Motor neuron (in vitro differentiated cells): Measurements from ENCODE around the gene PIAS4. TPM values are rescaled to one million over a fixed set of nuclear protein-coding genes. Genes with fewer than 3 reads are reported as not detected.
A peak's percentile ranks its signal among the peaks of the same experiment; 100 is the strongest.

Source experiments
- ATAC-seq, 8 experiments: fragments of 200-7000 bp; cut with Tn5 transposase; replicated peaks in 6 of 8; 2 replicates each; pipeline ENCODE4 v1.8.0; 2021; ENCODE audit warnings: mild to moderate bottlenecking in 8 of 8, moderate library complexity in 8 of 8
- H3K27ac ChIP-seq, 2 donors: fragments of 250-450 bp; sonication (Bioruptor Pico); 2 replicates each; pipeline ENCODE4 v1.9.0; 2021; ENCODE audit warnings: antibody characterized with exemption in 2 of 2, mild to moderate bottlenecking in 2 of 2, moderate library complexity in 1 of 2
- H3K4me1 ChIP-seq, 2 donors: fragments of 250-450 bp; sonication (Bioruptor Pico); replicated peaks in 1 of 2; 2 replicates each; pipeline ENCODE4 v1.6.1; 2021; ENCODE audit warnings: antibody characterized with exemption in 2 of 2, mild to moderate bottlenecking in 2 of 2, moderate library complexity in 1 of 2
- H3K4me3 ChIP-seq, 5 donors: fragments of 250-450 bp; sonication (Bioruptor Pico); 2 replicates each; pipeline ENCODE4 v1.9.0; 2021; ENCODE audit warnings: antibody characterized with exemption in 5 of 5, mild to moderate bottlenecking in 5 of 5, moderate library complexity in 4 of 5
- WGBS, 10 experiments: fragments of 450-650 bp; shearing (Covaris generic); methylation state at CpG; one replicate each; pipeline ENCODE4 v1.0.0; 2022; 5-methylcytosine and 5-hydroxymethylcytosine counted together
- in situ Hi-C, 9 experiments: fragments of 400-800 bp; cut with MboI; loops; one replicate each; pipeline ENCODE4 v1.15.0; 2021; ENCODE audit warnings: low sequenced_read_pairs in 9 of 9, low pct_unique_long_range_greater_than_20kb in 2 of 9; ENCODE audit not compliant: unreplicated experiment in 9 of 9
- total RNA-seq, 8 experiments: library from RNA; unstranded; fragments of 300-600 nt; gene quantifications; 2 replicates each; pipeline versions ENCODE4 v1.2.3 to v1.2.4, GENCODE V29; 2022

The PIAS4 gene
- total RNA-seq, 8 experiments from 2014 or later, result 11.6 to 31.8 (median 22.6) TPM

- Histone ChIP-seq H3K4me1 (peaks cover 0 to 3% of the 10 kb centered on the region in 2 donors), H3K27ac (no peak overlapping the region), H3K4me3 (no peak overlapping the region)
- WGBS, 10 experiments, result 50 to 93% (median 79%) methylated on average over 2 to 8 of the region's 9 CpGs; no CpG with 5 or more reads in 7 of the 10 experiments
- in situ Hi-C loops, result no loop called here
- peak in 1 of 8 experiments; percentile 14 for ATAC-seq
Observed at GRCh38 chr19:4082172-4082571, 74.6 kb downstream of the PIAS4 start.

GRCh38 chr19:4083677-4084546 is 76.4 kb downstream of the PIAS4 start:
- Histone ChIP-seq H3K27ac (no peak overlapping the region), H3K4me3 (no peak overlapping the region), H3K4me1 (no peaks in the 10 kb centered on the region)
- peak in 5 of 8 experiments; percentile 11 to 31 (median 15) for ATAC-seq
- in situ Hi-C loops, result no loop called here
- 78 to 100% (median 87%) methylated on average over 2 to 15 of the region's 28 CpGs; no CpG with 5 or more reads in 7 of the 10 experiments for WGBS, 10 experiments

- Histone ChIP-seq H3K27ac (no peak overlapping the region), H3K4me3 (no peak overlapping the region), H3K4me1 (no peaks in the 10 kb centered on the region)
- in situ Hi-C loops, result no loop called here
- ATAC-seq, result peak in 3 of 8 experiments; percentile 9 to 23 (median 14)
- WGBS, 10 experiments, result 100% methylated on average over 1 of the region's 8 CpGs; no CpG with 5 or more reads in 9 of the 10 experiments
Observed at GRCh38 chr19:4084547-4084877, 77.0 kb downstream of the PIAS4 start.

GRCh38 chr19:4086411-4086867 is 78.9 kb downstream of the PIAS4 start:
- Histone ChIP-seq H3K4me1 (no peaks in the 10 kb centered on the region), H3K27ac (no peak overlapping the region), H3K4me3 (no peak overlapping the region)
- in situ Hi-C loops, result no loop called here
- 20 to 83% (median 57%) methylated on average over 1 to 7 of the region's 17 CpGs; no CpG with 5 or more reads in 4 of the 10 experiments for WGBS, 10 experiments
- peak in 3 of 8 experiments; percentile 39 to 54 (median 43) for ATAC-seq

- WGBS, 10 experiments, result 33 to 100% (median 86%) methylated on average over 1 to 12 of the region's 31 CpGs
- Histone ChIP-seq H3K27ac (no peak overlapping the region), H3K4me3 (no peak overlapping the region), H3K4me1 (no peaks in the 10 kb centered on the region)
- in situ Hi-C loops, result no loop called here
- ATAC-seq, result no peak
Observed at GRCh38 chr19:4087787-4088679, 80.5 kb downstream of the PIAS4 start.

GRCh38 chr19:4088975-4089374 is 81.4 kb downstream of the PIAS4 start:
- H3K4me1 ChIP-seq, result no peaks in the 10 kb centered on the region
- no peak overlapping the region for H3K27ac ChIP-seq
- H3K4me3 ChIP-seq, result no peak overlapping the region
- 80 to 84% methylated on average over 2 of the region's 2 CpGs; no CpG with 5 or more reads in 8 of the 10 experiments for WGBS, 10 experiments
- ATAC-seq, result no peak
- in situ Hi-C loops, result no loop called here

Other genes starting within 250 kb of the PIAS4 start
- gene APBA3, start 246.0 kb upstream of the PIAS4 start, total RNA-seq, result 10 to 100 TPM; 12.3 to 26.3 (median 16.8) TPM
- 100 to 1,000 TPM in 1 of 8 experiments, 10 to 100 TPM in 7; 62.6 to 106 (median 86.6) TPM for gene MRPL54, start 245.1 kb upstream of the PIAS4 start, total RNA-seq
- under 1 TPM in 7 of 8 experiments, not detected in 1; 0.05 to 1.00 (median 0.21) TPM for gene RAX2, start 235.5 kb upstream of the PIAS4 start, total RNA-seq
- 1 to 10 TPM in 4 of 8 experiments, under 1 TPM in 4; 0.29 to 1.8 (median 1.0) TPM for gene MATK, start 221.4 kb upstream of the PIAS4 start, total RNA-seq
- gene ZFR2, start 138.7 kb upstream of the PIAS4 start, total RNA-seq, result 10 to 100 TPM in 1 of 8 experiments, 1 to 10 TPM in 6, under 1 TPM in 1; 0.36 to 11.7 (median 7.2) TPM
- gene ATCAY, start 127.1 kb upstream of the PIAS4 start, total RNA-seq, result 10 to 100 TPM in 5 of 8 experiments, under 1 TPM in 2, not detected in 1; 0.10 to 58.2 (median 48.6) TPM
- gene NMRK2, start 74.7 kb upstream of the PIAS4 start, total RNA-seq, result not detected
- 10 to 100 TPM; 42.4 to 63.4 (median 50.8) TPM for gene DAPK3, start 36.6 kb upstream of the PIAS4 start, total RNA-seq
- gene EEF2, start 22.3 kb upstream of the PIAS4 start, total RNA-seq, result 1,000 to 10,000 TPM; 3,034 to 7,601 (median 4,897) TPM
- gene ZBTB7A, start 59.2 kb downstream of the PIAS4 start, total RNA-seq, result 10 to 100 TPM in 2 of 8 experiments, 1 to 10 TPM in 6; 1.6 to 13.5 (median 4.1) TPM
- 100 to 1,000 TPM in 4 of 8 experiments, 10 to 100 TPM in 4; 77.0 to 159 (median 99.6) TPM for gene MAP2K2, start 116.4 kb downstream of the PIAS4 start, total RNA-seq
- under 1 TPM in 5 of 8 experiments, not detected in 3; 0.08 to 0.59 (median 0.20) TPM for gene CREB3L3, start 145.9 kb downstream of the PIAS4 start, total RNA-seq
- 10 to 100 TPM; 20.7 to 30.7 (median 22.4) TPM for gene SIRT6, start 174.8 kb downstream of the PIAS4 start, total RNA-seq
- gene ANKRD24, start 175.0 kb downstream of the PIAS4 start, total RNA-seq, result 1 to 10 TPM in 5 of 8 experiments, under 1 TPM in 3; 0.29 to 4.0 (median 1.2) TPM
- 10 to 100 TPM in 1 of 8 experiments, under 1 TPM in 3, not detected in 4; 0.17 to 11.9 (median 0.83) TPM for gene EBI3, start 221.8 kb downstream of the PIAS4 start, total RNA-seq
- 10 to 100 TPM; 12.0 to 26.1 (median 17.4) TPM for gene YJU2, start 239.3 kb downstream of the PIAS4 start, total RNA-seq